DMS 273 (cell line): ENCODE measurements around the gene CRX.
A peak's percentile ranks its signal among the peaks of the same experiment; 100 is the strongest.
"Not testable (repeated sequence)": the region's sequence is repeated elsewhere in the genome, so short reads cannot be mapped to it uniquely, and the experiment has no call there.

Experiments used
- DNase-seq: peaks from one replicate; lab custom pipeline; 2025; ENCODE audit not compliant: unreplicated experiment; lab: John Stamatoyannopoulos, UW

The CRX gene

DNA sequence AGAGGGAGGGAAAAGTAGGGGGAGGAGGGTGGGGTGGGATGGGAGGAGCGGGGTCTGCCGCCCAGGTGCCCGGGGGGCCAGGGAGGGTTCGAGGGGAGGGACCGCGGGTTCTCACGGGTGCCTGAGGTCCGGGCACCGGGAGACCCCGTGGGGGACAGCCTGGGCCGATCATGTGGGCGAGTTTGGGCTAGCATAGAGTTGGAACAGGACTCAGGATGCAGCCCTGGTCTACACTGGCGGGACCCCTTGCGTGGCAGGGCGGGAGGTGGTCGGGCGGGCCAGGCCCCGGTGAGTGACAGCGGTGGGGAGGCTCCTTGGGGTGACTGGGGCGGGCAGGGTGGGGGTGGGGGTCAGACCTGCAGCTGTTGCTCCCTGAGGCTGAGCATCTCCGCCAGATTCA, 18.6 kb upstream of the CRX start:
- not testable (repeated sequence) for DNase-seq

DNA sequence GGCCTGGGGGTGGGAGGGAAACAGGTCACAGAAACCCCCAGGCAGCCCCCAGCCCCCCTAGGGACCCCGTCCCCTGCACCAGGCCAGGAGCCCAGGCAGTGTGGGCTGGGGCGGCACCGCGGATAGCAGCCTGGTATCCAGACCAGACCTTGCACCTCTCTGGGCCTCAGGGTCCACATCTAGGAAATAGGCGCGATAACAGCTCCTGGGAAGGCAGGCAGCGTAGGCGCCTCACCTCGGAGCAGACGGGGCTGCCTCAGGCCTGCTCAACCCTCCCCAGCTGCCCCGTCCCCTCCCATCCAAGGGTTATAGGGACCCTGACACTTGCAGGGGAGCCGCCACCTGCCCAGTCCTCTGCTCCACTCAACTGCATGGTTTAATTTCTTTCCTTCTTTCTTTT, 18.1 kb upstream of the CRX start:
- not testable (repeated sequence) for DNase-seq

DNA sequence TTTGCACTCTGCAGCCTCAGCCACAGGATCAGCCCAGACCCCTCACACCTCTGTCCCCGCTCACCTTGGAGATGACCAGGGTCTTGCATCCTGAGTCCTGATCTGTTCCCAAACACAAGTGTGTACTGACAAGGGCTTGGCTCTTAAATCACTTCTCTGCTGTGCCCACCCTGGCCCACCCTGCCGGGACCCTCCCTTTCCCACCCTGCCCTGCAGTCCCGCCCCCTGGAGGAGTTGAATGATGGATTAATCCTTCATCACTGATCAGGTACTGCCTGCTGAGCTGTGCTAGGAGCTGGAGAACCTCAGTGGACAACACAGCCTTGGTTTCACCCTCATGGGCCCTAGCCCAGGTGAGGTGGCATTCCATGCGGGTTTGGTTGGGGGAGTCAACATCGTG, 17.3 kb upstream of the CRX start, which contains the start of gene TPRX1:
Gene TPRX1 (minus strand): TSS at position 101 of the 400 bp plus-strand sequence. CDS start 12 bp downstream, at position 89.
- DNase-seq = not testable (repeated sequence)

DNA sequence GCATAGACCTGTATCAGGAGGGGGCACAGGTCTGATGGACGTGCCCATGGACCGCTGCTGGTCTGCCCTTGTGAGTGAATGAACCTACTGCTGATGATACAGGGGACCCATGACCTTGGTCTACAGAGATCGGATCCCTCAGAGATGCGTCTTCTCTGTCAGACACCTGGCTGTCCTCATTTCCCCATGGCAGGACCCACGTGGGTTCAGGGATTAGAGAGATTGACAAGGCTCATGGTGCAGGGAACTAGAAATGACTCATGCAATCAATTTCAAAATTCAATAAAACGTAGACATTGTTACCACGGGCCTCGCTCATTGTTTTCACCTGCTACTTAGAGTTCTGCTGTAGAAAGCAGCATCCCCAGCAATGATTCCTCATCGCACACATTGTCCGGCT, 16.4 kb upstream of the CRX start:
- no peak for DNase-seq

DNA sequence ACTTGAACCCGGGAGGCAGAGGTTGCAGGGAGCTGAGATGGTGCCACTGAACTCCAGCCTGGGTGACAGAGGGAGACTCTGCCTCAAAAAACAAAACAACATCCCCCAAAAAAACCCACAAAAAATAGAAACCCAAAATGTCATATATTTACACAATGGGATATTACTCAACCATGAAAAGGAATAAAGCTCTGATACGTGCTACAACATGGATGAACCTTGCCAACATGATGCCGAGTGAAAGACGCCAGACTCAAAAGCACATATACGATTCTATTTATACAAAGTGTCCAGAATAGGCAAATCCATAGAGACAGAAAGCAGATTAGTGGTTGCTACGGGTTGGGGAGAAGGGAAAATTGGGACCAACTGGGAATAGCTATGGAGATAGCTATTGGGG, 15.3 kb upstream of the CRX start:
- DNase-seq = no peak

DNA sequence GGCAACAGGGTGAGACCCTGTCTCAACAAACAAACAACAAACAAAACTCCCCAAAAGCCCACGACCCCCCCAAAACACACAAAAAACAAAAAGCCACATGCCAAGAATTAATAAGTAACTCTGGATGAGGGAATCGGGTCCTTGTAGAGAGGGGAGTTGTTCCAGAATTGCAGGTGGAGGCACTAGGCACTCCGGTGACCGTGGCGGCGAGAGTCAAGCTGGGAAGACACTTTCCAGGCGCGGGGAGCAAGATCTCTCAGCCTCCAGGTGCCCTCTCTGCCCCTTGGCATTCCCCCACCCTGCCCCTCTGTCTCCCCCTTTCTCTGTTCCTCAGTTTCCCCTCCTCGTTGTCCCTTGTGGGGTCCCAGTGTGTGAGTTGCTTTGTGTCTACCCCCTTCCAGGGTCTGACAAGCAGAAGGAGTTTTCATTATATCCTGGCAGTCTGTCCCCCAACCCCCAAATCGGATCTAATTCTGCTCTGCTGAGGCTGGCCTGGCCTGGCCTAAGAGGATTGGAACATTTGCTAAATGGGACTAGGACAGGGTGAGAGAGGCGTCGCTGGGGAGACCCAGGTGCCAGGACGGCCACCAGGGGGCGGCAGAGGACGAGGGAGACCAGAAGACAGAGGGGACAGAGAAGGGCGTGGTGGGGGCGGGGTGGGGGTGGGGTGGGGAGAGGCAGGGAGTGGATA, 8.3 kb upstream of the CRX start:
- peak; percentile 92 for DNase-seq

DNA sequence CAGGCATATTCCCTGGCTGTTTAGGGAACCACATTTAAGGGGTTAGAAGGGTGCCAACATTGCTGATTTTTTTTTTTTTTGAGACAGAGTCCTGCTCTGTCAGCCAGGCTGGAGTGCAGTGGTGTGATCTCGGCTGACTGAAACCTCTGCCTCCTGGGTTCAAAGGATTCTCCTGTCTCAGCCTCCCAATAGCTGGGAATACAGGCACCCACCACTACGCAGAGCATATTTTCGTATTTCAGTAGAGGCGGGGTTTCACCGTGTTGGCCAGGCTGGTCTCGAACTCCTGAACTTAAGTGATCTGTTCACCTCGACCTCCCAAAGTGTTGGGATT, 7.8 kb upstream of the CRX start:
- DNase-seq = no peak

DNA sequence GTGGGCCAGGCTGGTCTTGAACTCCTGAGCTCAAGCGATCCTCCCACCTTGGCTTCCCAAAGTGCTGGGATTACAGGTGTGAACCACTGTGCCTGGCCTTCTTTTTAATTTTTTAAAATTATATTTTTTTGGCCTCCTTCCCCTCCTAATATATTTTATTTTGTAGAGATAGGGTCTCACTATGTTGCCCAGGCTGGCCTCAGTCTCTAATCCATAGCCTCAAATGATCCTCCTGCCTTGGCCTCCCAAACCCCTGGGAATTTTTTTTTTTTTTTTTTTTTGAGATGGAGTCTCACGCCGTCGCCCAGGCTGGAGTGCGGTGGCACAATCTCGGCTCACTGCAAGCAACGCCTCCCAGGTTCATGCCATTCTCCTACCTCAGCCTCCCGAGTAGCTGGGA, 5.5 kb upstream of the CRX start:
- not testable (repeated sequence) for DNase-seq

DNA sequence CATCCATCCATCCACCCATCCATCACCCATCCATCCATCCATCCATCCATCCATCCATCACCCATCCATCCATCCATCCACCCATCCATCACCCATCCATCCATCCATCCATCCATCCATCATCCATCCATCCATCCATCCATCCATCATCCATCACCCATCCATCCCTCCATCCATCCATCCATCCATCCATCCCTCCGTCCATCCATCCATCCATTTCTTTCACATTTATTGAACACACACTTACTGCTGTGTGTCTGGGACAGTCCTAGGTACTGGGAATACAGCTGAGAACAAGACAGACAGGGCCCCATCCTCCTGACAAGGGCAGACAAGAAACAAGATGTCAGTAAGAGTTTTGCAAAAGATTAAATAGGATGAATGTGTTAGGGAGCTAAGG, 3.5 kb upstream of the CRX start:
- not testable (repeated sequence) for DNase-seq

DNA sequence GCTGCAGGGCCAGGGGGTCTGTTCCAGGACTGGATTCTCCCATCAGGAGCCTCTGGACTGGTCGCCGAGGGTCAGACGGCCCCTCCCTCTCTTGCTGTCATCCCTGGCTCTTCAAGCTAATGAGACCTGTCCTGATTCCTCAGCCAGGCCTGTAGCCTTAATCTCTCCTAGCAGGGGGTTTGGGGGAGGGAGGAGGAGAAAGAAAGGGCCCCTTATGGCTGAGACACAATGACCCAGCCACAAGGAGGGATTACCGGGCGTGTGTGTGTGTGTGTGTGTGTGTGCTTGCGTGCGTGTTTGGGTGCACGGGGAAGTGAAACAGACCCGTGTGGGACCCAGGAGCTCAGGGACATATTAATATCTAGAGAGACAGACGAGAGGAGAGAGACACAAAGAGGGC, 1.9 kb upstream of the CRX start:
- no peak for DNase-seq

DNA sequence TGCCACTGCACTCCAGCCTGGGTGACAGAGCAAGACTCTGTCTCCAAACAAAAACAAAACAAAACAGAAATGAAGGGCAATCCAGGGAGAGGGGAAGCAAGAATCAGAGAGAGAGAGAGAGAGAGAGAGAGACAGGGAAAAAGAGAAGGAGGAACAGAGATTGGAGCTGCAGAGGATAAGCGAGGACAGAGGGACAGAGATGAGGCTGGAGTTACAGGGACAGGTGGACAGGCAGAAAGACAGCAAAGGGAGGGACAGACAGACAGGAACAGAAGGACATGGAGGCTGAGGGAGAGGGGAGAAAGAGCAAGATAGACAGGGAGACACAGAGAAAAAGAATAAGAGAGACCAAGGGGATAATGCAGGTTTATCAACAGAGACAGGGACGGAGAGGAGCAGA, 1.3 kb upstream of the CRX start:
- DNase-seq = no peak

DNA sequence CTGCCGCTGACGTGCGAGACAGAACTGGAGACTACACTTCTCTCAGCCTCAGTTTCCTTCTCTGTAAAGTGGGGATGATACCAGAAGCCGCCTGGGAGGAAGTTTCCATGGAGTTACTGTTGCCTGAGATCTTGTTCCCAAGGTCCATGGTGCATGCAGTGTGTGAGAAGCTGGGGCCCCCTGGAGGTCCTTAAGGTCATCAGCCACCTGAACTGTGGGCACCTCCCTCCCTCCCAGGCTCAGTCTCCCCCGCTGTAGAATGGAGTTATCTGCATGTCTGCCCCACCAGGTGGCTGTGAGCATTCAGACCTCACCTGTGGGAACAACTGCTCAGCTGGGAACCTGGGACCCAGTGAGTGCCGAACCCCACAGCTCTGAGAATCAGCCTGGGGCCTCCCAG, 2.7 kb downstream of the CRX start:
- no peak for DNase-seq

DNA sequence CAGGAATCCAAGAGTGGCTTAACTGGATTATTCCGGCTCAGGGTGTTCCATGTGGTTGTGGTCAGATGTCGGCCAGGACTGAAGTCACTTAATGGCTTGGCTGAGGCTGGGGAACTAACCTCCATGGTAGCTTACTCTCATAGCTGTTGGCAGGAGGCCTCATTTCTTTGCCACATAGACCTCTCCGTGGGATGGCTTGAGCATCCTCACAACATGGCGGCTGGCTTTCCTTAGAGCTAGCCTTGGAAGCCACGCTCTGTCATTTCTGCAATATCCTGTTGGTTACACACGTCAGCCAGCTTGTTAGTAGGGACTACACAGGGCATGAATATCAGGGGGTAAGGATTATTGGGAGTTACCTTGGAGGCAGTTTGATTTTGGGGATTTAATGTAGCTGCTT, 5.1 kb downstream of the CRX start:
- DNase-seq = no peak

DNA sequence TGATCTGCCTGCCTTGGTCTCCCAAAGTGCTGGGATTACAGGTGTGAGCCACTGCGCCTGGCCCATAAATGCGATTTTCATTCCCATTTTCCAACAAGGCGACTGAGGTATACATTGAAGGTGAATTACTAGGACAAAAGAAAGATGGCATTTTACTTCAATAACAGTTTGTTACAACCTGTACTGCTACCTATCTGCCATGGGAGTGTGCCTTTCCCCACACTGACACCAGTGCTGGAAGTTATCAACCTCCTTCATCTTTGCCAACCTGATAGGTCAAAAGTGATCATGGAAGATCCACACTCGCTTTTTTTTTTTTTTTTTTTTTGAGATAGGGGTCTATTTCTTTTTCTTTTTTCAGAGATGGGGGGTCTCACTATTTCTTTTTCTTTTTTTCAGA, 11.0 kb downstream of the CRX start:
- no peak for DNase-seq

DNA sequence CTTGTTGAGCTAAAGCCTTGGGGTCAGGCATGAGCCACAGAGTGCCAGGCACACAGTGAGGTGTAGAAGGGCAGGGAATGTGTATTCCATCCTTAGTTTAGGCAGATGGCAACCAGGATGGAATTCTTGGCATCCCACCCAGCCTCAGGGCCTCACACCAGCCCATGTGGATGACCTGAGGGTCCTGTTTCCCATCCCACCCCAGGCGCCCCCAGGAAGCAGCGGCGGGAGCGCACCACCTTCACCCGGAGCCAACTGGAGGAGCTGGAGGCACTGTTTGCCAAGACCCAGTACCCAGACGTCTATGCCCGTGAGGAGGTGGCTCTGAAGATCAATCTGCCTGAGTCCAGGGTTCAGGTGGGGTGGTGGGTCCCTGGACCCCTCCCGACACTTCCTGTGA, 14.3 kb downstream of the CRX start:
- DNase-seq = no peak

DNA sequence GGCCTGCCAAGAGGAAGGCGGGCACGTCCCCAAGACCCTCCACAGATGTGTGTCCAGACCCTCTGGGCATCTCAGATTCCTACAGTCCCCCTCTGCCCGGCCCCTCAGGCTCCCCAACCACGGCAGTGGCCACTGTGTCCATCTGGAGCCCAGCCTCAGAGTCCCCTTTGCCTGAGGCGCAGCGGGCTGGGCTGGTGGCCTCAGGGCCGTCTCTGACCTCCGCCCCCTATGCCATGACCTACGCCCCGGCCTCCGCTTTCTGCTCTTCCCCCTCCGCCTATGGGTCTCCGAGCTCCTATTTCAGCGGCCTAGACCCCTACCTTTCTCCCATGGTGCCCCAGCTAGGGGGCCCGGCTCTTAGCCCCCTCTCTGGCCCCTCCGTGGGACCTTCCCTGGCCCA, 17.7 kb downstream of the CRX start:
- no peak for DNase-seq

DNA sequence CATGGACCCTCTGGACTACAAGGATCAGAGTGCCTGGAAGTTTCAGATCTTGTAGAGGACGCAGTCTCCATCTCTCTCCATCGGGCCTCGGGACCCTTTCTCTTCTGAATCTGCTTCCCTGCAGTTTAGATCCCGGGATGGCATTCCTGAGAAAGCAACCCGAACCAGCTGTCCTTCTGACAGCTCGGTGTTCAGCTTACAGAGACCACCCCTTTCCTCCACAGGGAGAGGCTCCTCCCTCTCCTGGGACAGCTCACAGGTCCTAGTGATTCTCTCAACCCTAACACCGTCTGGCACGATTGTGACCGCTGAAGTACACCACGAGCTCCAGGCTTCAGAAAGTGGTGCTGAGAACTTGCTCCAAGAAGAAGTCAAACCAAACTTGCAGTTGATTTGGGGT, 18.2 kb downstream of the CRX start:
- DNase-seq = peak; percentile 49

DNA sequence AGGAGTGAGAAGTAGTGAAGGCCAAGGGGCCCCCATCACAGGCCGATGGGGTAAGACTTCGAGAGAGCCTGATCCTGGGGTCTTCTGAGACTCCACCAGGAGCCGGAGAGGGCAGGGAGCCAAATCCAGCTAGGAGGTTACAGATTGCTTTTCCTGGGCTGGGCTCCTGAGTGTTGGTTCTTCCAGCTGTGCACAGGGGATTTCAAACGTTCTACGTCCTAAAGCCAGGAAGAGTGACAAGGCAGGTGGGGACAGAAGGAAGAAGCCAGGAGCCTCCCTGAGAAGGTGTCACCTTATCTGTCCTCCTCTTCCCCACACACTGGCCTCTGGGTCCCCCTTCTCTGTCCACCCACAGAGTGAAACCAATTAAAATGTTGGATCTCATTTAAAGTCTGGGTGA, 21.2 kb downstream of the CRX start:
- no peak for DNase-seq

DNA sequence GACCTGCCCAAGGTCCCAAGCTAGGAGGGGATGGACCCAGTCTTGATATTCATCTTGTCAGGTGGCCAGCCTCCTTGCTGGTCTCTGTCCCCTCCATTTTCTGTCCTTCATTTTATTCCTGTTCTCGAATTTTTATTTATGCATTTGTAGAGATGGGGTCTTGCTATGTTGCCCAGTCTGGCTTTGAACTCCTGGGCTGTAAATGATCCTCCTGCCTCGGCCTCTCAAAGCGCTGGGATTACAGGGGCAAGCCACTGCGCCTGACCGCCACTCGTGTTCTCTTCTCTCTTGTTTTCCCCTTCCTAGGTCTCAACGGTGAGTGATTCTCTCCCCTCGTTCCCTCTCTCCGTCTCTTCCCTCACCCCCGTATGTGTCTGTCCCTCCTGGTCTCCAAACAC, 26.7 kb downstream of the CRX start:
- no peak for DNase-seq

DNA sequence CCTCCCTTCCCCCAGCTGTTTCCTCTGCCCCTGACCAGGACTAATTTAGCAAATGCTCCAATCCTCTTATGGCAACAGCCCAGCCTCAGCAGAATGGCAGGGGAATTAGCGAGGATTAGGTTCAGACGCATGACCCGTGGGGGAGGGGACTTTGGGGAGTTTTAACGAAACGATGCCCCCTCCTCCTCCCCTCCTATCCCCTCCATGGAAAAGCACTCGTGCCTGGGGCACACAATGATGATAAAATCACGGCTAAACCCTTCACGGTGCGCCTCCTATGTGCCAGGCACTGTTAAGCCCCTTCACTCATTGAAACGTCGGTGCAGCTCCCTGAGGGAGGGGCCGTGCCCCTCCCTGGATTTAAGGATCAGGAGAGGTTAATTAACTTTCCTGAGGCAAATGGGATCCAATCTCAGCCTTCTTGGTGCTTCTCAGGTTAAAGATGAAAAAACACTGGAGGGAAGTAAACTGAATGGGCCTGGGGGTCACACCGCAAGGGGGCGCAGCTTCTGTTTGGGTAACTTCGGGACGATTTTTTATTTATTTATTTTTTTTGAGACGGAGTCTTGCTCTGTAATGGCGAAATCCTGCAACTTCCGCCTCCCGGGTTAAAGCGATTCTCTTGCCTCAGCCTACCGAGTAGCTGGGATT, 27.2 kb downstream of the CRX start:
- DNase-seq = peak; percentile 45

DNA sequence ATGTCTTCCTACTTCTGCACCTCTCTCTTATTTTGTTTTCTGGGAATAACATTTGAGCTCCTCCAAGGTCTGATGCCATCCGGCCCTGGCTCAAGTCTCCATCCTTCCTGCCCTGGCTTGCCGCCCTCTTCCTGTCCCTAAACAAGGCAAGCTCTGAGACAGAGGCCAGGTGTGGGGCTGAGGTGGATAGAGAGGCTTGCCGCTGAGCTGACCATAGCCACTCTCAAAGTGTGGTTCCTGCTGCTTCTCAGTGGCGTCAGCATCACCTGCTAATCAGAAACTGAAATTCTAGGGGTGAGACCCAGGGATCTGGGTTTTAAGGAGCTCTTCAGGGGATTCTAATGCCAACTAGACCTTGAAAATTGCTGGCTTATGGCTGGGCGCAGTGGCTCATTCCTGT, 31.3 kb downstream of the CRX start:
- no peak for DNase-seq

DNA sequence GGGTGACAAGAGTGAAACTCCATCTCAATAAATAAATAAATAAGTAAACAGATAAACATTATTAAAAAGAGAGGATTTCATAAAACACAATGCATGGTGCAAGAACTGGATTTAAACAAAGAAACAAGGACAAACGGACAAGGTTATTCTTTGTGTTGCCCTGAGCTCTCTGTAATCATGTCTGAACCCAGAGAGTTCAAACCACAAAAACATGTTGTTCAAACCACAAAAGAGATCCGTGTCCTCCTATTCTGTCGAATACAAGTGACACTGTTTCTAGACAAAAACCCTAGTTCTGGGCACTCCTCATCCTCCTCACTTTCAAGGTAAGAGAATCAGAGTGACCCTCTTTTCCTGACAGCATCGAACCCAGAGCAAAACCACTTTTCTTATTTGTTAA, 32.7 kb downstream of the CRX start:
- DNase-seq = no peak

DNA sequence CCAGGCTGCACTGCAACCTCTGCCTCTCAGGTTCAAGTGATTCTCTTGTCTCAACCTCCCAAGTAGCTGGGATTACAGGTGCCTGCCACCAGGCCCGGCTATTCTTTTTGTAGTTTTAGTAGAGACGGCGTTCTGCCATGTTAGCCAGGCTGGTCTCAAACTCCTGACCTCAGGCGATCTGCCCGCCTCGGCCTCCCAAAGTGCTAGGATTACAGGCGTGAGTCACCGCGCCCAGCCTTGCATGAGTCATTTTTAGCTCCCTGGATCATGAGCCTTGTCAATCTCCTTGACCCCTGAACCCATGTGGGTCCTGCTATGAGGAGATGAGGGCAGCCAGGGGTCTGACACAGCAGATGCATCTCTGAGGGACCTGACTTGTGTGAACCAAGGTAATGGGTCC, 36.5 kb downstream of the CRX start:
- DNase-seq = not testable (repeated sequence)
